GM12873 (cell line): ENCODE results near the gene MAML3.

Experiments
- TF ChIP-seq, protein P1 (sequence below): IDR thresholded peaks from 2 replicates; pipeline ENCODE4 v1.5.1; 2012; ENCODE audit warnings: low read depth, mild to moderate bottlenecking, moderate library complexity, low read length, control low read depth; ENCODE audit not compliant: insufficient read depth; ENCODE audit errors: missing control alignments

The MAML3 gene

DNA sequence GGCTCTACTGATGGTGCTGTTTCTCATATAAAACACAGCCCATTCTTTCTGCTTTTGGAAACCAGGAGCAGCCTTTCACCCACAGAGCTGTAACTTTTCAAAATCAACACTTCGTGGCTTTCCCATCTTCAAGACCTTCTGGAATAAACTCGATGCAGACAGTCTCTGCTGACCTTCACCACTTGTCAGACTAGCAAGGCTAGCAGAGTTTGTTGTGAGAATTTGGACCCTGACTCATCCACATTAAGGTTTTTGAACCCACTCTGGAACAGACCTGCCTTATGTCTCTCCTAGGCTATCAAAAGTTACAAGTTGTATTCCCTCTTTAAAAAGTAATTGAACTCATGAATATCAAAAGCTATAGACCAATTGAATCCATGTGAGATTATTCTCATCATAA lies 88.6 kb downstream of the MAML3 start:
- TF ChIP-seq, protein P1, sequence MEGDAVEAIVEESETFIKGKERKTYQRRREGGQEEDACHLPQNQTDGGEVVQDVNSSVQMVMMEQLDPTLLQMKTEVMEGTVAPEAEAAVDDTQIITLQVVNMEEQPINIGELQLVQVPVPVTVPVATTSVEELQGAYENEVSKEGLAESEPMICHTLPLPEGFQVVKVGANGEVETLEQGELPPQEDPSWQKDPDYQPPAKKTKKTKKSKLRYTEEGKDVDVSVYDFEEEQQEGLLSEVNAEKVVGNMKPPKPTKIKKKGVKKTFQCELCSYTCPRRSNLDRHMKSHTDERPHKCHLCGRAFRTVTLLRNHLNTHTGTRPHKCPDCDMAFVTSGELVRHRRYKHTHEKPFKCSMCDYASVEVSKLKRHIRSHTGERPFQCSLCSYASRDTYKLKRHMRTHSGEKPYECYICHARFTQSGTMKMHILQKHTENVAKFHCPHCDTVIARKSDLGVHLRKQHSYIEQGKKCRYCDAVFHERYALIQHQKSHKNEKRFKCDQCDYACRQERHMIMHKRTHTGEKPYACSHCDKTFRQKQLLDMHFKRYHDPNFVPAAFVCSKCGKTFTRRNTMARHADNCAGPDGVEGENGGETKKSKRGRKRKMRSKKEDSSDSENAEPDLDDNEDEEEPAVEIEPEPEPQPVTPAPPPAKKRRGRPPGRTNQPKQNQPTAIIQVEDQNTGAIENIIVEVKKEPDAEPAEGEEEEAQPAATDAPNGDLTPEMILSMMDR: no peak

DNA sequence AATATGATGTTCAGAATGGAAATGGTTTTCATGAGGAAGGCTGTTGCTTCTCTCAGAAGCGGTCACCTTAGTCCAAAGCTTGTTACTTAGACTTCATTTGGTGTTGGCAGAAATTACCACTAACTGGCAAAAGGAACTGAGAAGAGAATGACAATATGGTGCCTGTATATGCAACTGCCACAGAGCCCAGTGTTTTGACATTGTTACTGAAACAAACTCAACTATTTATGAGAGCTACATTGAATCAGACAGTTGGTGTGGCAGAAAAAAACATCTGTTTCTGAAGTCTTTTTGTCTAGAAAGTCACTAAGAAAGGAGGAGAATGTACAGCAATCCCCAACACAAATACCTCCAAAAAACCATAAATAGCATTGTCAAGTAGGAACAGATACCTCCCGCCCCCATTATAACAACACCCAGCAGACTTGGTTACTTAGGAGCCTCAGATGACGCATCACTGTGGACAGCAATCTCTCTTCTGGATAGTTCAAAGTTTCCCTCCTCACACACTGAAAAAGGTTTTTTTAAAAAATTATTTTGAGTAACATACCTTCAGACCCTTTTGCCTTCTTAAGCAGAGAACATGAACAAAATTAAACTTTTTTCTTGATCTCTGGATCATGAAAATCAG lies 92.2 kb downstream of the MAML3 start:
- TF ChIP-seq, protein P1: no peak

DNA sequence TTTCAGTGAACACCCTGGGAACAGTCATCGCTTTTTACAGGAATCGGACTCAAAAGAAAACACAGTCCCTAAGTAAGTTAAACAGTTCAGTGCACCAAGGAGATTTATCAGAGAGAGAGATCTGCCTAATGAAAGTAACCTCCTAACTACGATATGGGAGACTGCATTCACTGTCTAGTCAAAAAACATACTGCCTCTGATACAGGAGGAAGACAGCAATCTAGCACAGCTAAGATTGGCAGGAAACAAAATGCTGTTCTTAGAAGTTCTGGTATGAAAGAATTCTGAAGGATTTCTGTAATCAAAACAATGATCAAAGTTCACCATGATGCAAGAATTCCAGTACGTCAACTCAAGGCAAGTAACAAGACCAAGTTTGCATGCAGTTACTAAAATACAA lies 92.8 kb downstream of the MAML3 start:
- TF ChIP-seq, protein P1: no peak

DNA sequence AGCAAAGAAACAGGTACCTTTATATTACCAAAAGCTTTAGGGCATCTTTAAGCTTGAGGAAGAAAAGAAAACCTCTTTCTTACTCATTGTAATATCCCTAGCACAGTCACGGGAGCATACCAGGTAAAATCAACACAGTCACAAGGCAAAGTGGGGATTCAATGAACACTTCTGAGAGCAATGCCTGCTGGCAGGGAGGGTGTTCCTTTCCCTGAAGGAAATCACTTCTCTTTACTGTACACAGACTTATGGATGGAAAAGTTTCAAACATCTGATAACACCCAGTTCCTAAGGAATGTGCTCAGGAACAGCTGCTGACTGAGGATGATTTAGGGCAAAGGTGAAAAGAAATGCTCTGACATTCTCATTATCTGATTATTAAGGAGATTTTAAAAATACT lies 94.8 kb downstream of the MAML3 start:
- TF ChIP-seq, protein P1: no peak

DNA sequence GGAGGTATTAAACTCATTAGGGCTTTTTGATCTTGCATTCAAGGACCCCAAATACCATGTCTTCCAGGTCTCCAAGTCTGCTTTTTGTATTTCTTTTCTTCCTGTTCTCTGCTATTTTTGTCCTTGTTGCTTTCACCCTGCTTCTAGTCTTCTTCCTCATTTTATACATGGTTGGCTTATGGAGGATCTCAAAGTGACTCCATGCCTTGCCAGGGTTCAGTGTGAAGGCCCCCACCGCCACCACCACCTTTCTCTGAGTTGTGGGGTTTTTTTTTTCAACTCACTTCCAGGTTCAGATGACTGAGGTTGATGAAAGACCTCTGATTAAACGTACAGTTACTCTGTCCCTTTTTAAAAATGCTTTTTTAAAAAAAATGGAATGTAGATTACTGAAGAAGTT lies 96.3 kb downstream of the MAML3 start:
- TF ChIP-seq, protein P1: no peak

DNA sequence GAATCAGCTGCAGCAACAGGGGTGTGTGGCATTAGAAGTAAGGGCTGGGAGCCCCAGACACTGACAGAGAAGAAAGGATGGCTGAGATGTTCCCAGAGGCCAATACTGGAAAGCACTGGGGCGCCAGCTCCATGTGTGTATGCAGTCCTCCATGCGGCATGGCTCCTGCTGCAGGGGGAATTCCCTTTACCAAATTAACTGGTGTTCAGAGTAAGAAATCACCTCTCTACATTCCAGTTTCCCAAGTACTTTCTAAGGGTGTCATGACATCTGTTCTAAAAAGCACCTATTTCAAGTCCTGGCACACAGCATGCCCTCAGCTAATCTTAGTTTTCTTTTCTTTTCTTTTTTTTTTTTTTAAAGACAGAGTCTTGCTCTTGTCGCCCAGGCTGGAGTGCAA lies 98.0 kb downstream of the MAML3 start:
- TF ChIP-seq, protein P1: no peak

DNA sequence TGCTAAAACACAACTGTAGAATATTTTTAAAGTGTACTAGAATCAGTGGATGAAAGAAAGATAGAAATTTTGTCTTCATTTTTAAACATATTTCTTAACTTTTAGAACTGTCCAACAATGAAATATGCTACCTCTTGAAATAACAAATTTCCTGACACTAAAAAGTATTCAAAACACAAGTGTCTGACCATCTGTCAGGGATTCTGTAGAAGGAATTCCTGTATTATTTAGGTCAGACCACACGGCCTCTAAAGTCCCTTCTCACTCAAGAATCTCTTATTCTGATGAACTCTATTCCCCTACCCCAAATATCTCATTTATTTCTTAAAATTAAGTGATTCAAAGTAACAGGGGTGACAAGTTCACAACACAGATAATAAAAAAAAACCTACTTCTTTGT lies 99.1 kb downstream of the MAML3 start:
- TF ChIP-seq, protein P1: no peak

DNA sequence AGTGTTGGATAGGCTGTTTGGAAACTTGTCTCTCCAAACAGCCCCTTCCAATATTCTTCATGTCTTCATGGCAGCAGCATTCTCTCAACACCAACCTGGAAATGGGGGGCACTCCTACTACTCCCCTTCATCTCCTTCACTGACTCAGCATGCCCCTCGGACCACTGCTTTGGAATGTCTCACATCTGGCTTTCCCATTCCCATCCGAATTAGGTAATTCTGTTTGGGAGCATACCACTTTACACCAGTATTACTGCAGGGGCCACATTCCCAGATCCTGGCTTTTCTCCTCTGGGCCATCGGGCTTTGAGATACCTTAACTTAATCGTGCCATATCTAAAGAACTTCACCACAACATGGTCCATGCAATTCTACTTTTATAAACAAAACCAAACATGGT lies 100.8 kb downstream of the MAML3 start:
- TF ChIP-seq, protein P1: no peak
